HEK293T (cell line): ENCODE results near the gene GOLGA8A.

ENCODE experiments used
- ARNT ChIP-seq: fragments of 450-650 bp; IDR thresholded peaks from 2 replicates; pipeline ENCODE4 v1.6.1; 2017; ENCODE audit warnings: mild to moderate bottlenecking
- BHLHE40 ChIP-seq: fragments of 450-650 bp; IDR thresholded peaks from 2 replicates; pipeline ENCODE4 v1.6.1; 2016; ENCODE audit warnings: mild to moderate bottlenecking, moderate library complexity, borderline replicate concordance
- CTBP1 ChIP-seq: fragments of 450-650 bp; IDR thresholded peaks from 2 replicates; pipeline ENCODE4 v1.6.1; 2016; ENCODE audit warnings: borderline replicate concordance
- ELF4 ChIP-seq: fragments of 450-650 bp; IDR thresholded peaks from 2 replicates; pipeline ENCODE4 v1.6.1; 2017; ENCODE audit warnings: antibody characterized with exemption
- FOXA1 ChIP-seq: fragments of 450-650 bp; IDR thresholded peaks from 2 replicates; pipeline ENCODE4 v1.6.1; 2016; ENCODE audit warnings: mild to moderate bottlenecking
- FOXK2 ChIP-seq: fragments of 450-650 bp; IDR thresholded peaks from 2 replicates; pipeline ENCODE4 v1.6.1; 2016; ENCODE audit warnings: mild to moderate bottlenecking
- FOXM1 ChIP-seq: fragments of 450-650 bp; IDR thresholded peaks from 2 replicates; pipeline ENCODE4 v1.6.1; 2017; ENCODE audit warnings: mild to moderate bottlenecking, borderline replicate concordance
- HDGF ChIP-seq: fragments of 450-650 bp; IDR thresholded peaks from 2 replicates; pipeline ENCODE4 v1.6.1; 2017; ENCODE audit warnings: antibody characterized with exemption, borderline replicate concordance
- L3MBTL2 ChIP-seq: fragments of 450-650 bp; conservative IDR thresholded peaks from 2 replicates; pipeline ENCODE4 v1.6.1; 2016; ENCODE audit warnings: mild to moderate bottlenecking
- NFRKB ChIP-seq: fragments of 450-650 bp; IDR thresholded peaks from 2 replicates; pipeline ENCODE4 v1.6.1; 2016; ENCODE audit warnings: mild to moderate bottlenecking, moderate library complexity
- PKNOX1 ChIP-seq: fragments of 450-650 bp; IDR thresholded peaks from 2 replicates; pipeline ENCODE4 v1.6.1; 2016
- SP1 ChIP-seq: fragments of 450-650 bp; IDR thresholded peaks from 2 replicates; pipeline ENCODE4 v1.6.1; 2017
- SUZ12 ChIP-seq: fragments of 450-650 bp; IDR thresholded peaks from 2 replicates; pipeline ENCODE4 v1.6.1; 2016; ENCODE audit warnings: mild to moderate bottlenecking
- TARDBP ChIP-seq: fragments of 450-650 bp; IDR thresholded peaks from 2 replicates; pipeline ENCODE4 v1.6.1; 2016

- TF ChIP-seq NFRKB (no peak), ELF4 (no peak), PKNOX1 (no peak), FOXK2 (no peak), BHLHE40 (no peak), FOXM1 (no peak), TARDBP (no peak), ARNT (no peak), HDGF (no peak), SP1 (no peak), SUZ12 (no peak), FOXA1 (no peak), CTBP1 (no peak), L3MBTL2 (no peak)
These were observed 46.0 kb upstream of the GOLGA8A start for GRCh38 chr15:34483644-34484043.
